HepG2 (cell line): ENCODE measurements around the gene OR2T6.
"Not testable (repeated sequence)": the region's sequence is repeated elsewhere in the genome, so short reads cannot be mapped to it uniquely, and the experiment has no call there.

Experiments
- CREB1 ChIP-seq, 2 experiments: fragments of 450-650 bp in 1 of 2; IDR thresholded peaks; 2 replicates each; pipeline ENCODE4 v1.6.1; 2016 to 2017; ENCODE audit warnings: control low read depth in 1 of 2, mild to moderate bottlenecking in 1 of 2, missing compliant biosample characterization in 1 of 2, missing genetic modification characterization in 1 of 2
- E2F5 ChIP-seq: sonication (generic); formaldehyde crosslinking; conservative IDR thresholded peaks from 2 replicates; pipeline ENCODE4 v1.4.0; 2020; ENCODE audit warnings: missing genetic modification reagents
- NR2C2 ChIP-seq: sonication (generic); formaldehyde crosslinking; IDR thresholded peaks from 2 replicates; pipeline ENCODE4 v1.4.0; 2020; ENCODE audit warnings: missing genetic modification reagents, mild to moderate bottlenecking, moderate library complexity, borderline replicate concordance
- TARDBP ChIP-seq: sonication (generic); formaldehyde crosslinking; IDR thresholded peaks from 2 replicates; pipeline ENCODE4 v1.8.0; 2022; ENCODE audit warnings: mild to moderate bottlenecking, missing genetic modification reagents
- ZNF121 ChIP-seq: sonication (generic); formaldehyde crosslinking; IDR thresholded peaks from 2 replicates; pipeline ENCODE4 v1.5.0; 2020; ENCODE audit warnings: mild to moderate bottlenecking, missing genetic modification reagents

- TF ChIP-seq ZNF121 (CRISPR knock-in tag); CREB1 (IDR thresholded peaks at IDR 0.05); CREB1 (CRISPR knock-in tag; IDR thresholded peaks at IDR 0.05); TARDBP (CRISPR knock-in tag); E2F5; NR2C2: not testable (repeated sequence)
Measured at GRCh38 chr1:248433811-248434415, 58.4 kb downstream of the OR2T6 start.
